LNCaP clone FGC (cell line): Measurements from ENCODE around the gene XK.

Experiments used
- DNase-seq: peaks from one replicate; pipeline ENCODE4 v3.0.0-alpha.2; 2011; ENCODE audit warnings: low read depth
- H3K4me3 ChIP-seq: 2 replicates; pipeline ENCODE4 v1.5.1; 2011; ENCODE audit warnings: mild to moderate bottlenecking, low read depth, low read length, control low read depth
- CTCF ChIP-seq: IDR thresholded peaks from 2 replicates; pipeline ENCODE4 v1.5.1; 2012; ENCODE audit warnings: mild to moderate bottlenecking; ENCODE audit not compliant: control insufficient read depth, insufficient read depth; ENCODE audit errors: extremely low read depth

Gene XK

GRCh38 chrX:37692918-37693317, 7.3 kb downstream of the XK start:
- DNase-seq: no peak
- no peak overlapping the region for H3K4me3 ChIP-seq
- TF ChIP-seq CTCF: no peak

GRCh38 chrX:37697169-37697760, 11.7 kb downstream of the XK start:
- DNase-seq: peak; percentile 71
- TF ChIP-seq CTCF: no peak
- no peak overlapping the region for H3K4me3 ChIP-seq

- no peak for DNase-seq
- TF ChIP-seq CTCF: no peak
- no peak overlapping the region for H3K4me3 ChIP-seq
Observed at GRCh38 chrX:37701588-37701987, 16.0 kb downstream of the XK start.

GRCh38 chrX:37711991-37712390, 26.4 kb downstream of the XK start:
- no peak for DNase-seq
- TF ChIP-seq CTCF: no peak
- H3K4me3 ChIP-seq: no peak overlapping the region

- no peak for DNase-seq
Observed at GRCh38 chrX:37712458-37712857, 26.9 kb downstream of the XK start.

GRCh38 chrX:37714479-37714878, 28.9 kb downstream of the XK start:
- H3K4me3 ChIP-seq: no peak overlapping the region
- no peak for DNase-seq
- no peak for TF ChIP-seq CTCF

More at GRCh38 chrX:37712458-37712857, 26.9 kb downstream of the XK start:
- H3K4me3 ChIP-seq: no peak overlapping the region
- no peak for TF ChIP-seq CTCF

GRCh38 chrX:37716602-37717001, 31.0 kb downstream of the XK start:
- no peak for DNase-seq
- no peak overlapping the region for H3K4me3 ChIP-seq
- TF ChIP-seq CTCF: no peak
